SK-N-MC (cell line): ENCODE measurements around the gene RSF1.
"Not testable (repeated sequence)": the region's sequence is repeated elsewhere in the genome, so short reads cannot be mapped to it uniquely, and the experiment has no call there.

ENCODE experiments used
- EZH2 ChIP-seq: fragments of 200-600 bp; sonication (generic); IDR thresholded peaks from one replicate; pipeline ENCODE4 v1.6.1; 2017; ENCODE audit warnings: antibody characterized with exemption
- FOXP2 ChIP-seq: optimal IDR thresholded peaks from 2 replicates; pipeline ENCODE3; 2011; ENCODE audit warnings: mild to moderate bottlenecking, moderate library complexity; ENCODE audit not compliant: insufficient read depth; ENCODE audit errors: extremely low read length, control extremely low read depth
- POLR2AphosphoS5 ChIP-seq: IDR thresholded peaks from 2 replicates; pipeline ENCODE4 v1.6.1; 2012; ENCODE audit warnings: mild to moderate bottlenecking, low read depth, low read length, borderline replicate concordance

- not testable (repeated sequence) for TF ChIP-seq EZH2, POLR2AphosphoS5, FOXP2
Measured at GRCh38 chr11:77857906-77858457, 37.5 kb upstream of the RSF1 start.
